Gastrocnemius medialis (tissue), 4 donors: ENCODE data around the gene ILKAP.

ENCODE experiments used
- POLR2A ChIP-seq, 2 donors: fragments of 450-650 bp; IDR thresholded peaks; one replicate each; pipeline ENCODE4 v1.6.1; 2017; ENCODE audit warnings: antibody characterized with exemption in 2 of 2, mild to moderate bottlenecking in 2 of 2, moderate library complexity in 2 of 2
- TF ChIP-seq, protein P1 (sequence below), 5 experiments: fragments of 450-650 bp in 3 of 5; fragments of 200-600 bp in 2 of 5; sonication (generic) in 2 of 5; IDR thresholded peaks in 4 of 5; conservative IDR thresholded peaks in 1 of 5; 1 replicate in 4 of 5; 2 replicates in 1 of 5; pipeline ENCODE4 v1.5.1; 2016 to 2019; ENCODE audit warnings: antibody characterized with exemption in 5 of 5, mild to moderate bottlenecking in 3 of 5, moderate library complexity in 3 of 5

DNA sequence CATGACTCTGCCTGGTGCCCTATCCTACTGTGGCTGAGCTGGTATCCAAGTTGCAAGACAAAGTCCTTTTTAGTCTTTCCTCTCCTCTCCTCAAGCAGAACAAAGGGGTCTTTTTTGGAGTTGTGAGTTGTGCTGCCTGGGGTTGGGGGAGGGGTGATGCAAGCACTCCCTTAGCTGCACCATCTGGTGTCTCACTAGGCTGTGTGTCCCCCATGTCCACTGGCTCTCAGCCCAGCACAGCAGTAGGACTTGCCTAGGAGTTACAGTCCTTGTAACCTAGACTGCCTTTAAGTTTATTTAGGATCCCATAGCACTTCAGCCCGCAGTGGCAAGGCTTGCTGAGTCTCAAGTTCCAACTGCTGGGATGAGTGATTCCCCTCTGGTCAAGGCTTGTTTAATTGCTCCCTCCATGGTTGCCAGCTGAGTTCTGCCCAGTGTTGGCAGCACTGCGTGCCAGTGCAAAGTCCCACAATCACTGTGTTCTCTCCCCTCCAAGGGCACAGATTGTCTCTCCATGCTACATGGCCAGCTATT is 13.2 kb upstream of the ILKAP start:
- TF ChIP-seq, protein P1, sequence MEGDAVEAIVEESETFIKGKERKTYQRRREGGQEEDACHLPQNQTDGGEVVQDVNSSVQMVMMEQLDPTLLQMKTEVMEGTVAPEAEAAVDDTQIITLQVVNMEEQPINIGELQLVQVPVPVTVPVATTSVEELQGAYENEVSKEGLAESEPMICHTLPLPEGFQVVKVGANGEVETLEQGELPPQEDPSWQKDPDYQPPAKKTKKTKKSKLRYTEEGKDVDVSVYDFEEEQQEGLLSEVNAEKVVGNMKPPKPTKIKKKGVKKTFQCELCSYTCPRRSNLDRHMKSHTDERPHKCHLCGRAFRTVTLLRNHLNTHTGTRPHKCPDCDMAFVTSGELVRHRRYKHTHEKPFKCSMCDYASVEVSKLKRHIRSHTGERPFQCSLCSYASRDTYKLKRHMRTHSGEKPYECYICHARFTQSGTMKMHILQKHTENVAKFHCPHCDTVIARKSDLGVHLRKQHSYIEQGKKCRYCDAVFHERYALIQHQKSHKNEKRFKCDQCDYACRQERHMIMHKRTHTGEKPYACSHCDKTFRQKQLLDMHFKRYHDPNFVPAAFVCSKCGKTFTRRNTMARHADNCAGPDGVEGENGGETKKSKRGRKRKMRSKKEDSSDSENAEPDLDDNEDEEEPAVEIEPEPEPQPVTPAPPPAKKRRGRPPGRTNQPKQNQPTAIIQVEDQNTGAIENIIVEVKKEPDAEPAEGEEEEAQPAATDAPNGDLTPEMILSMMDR (IDR thresholded peaks at IDR 0.05 in 4 of 5, conservative IDR thresholded peaks at IDR 0.05 in 1 of 5), result no peak
- no peak for TF ChIP-seq POLR2A (IDR thresholded peaks at IDR 0.05)
